ENCODE results near the gene MYZAP. TPM values are rescaled to one million over a fixed set of nuclear protein-coding genes. Genes with fewer than 3 reads are reported as not detected.
A peak's percentile ranks its signal among the peaks of the same experiment; 100 is the strongest.

The MYZAP gene
- total RNA-seq, 1 donor from 2014 or later, result 1.6 TPM

GRCh38 chr15:57589754-57590153 is 1.9 kb upstream of the MYZAP start:
- DNase-seq (ENCODE audit: low spot score in 2 of 2), result no peak
- FAIRE-seq, result no peak

DNA sequence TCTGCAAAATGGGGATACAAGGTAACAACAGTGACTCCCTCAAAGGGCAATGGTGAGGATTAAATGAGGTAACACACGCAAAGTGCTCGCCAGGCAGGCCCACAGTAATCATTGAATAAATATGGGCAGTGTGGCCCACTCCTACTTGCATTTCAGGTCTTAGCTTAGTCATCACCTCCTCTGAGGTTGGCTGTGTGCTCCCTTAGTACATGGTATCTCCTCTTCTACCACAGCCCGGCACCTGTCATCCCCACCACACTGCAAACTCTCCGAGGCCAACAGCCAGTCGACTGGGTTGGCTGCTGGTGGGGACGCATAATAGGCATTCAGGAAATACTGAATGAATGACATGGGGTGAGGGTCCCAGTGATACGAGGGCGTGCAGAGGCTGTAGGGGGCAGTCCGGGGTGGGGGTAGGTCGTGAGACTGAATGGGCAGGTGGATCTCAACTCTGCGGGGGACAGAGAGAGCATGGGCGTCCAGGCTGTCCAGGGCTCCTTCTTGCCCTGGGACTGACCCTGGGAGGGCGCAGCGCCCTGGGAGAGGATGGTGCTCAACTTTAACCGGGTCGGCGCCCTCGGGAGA is 375 bp upstream of the MYZAP start:
- no peak for DNase-seq (ENCODE audit: low spot score in 2 of 2)
- no peak for FAIRE-seq

DNA sequence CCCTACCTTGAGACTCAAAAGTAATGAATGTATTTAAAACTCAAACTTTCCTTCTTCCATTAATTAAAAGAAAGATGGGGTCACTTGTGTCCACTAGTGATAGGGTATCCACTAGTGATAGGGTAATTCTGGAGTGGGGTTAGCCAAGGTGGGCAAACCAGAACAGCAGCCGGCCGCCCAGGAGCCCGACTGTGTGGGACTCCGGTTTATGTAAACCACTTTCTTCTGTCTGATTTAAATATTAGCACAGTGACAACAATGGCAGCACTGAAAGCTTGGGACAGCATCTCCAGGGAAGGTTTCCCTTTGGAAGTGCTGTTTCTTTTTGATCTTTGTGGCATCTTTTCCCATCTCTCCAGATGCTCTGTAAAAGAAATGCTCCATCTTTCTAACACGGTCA is 722 bp downstream of the MYZAP start:
- FAIRE-seq (no peak), DNase-seq (ENCODE audit: low spot score in 2 of 2) (no peak)

GRCh38 chr15:57592836-57593420 is 1.2 kb downstream of the MYZAP start:
- FAIRE-seq (no peak), DNase-seq (ENCODE audit: low spot score in 2 of 2) (no peak)

DNA sequence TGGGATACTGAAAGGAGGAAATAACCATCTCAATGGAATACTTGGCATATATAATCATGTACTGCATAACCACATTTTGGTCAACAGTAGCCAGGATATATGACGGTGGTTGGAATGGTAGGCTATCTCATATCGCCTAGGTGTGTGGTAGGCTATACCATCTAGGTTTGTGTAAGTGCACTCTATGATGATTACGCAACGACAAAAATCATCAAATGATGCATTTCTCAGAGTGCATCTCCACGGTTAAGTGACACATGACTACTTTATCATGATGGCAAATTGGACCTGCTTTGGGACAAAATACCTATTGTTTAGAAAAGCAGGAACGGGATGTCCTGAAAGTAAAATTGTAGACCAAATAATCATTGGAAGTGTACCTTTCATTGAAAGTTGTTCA is 2.8 kb downstream of the MYZAP start:
- no peak for FAIRE-seq
- no peak for DNase-seq (ENCODE audit: low spot score in 2 of 2)

DNA sequence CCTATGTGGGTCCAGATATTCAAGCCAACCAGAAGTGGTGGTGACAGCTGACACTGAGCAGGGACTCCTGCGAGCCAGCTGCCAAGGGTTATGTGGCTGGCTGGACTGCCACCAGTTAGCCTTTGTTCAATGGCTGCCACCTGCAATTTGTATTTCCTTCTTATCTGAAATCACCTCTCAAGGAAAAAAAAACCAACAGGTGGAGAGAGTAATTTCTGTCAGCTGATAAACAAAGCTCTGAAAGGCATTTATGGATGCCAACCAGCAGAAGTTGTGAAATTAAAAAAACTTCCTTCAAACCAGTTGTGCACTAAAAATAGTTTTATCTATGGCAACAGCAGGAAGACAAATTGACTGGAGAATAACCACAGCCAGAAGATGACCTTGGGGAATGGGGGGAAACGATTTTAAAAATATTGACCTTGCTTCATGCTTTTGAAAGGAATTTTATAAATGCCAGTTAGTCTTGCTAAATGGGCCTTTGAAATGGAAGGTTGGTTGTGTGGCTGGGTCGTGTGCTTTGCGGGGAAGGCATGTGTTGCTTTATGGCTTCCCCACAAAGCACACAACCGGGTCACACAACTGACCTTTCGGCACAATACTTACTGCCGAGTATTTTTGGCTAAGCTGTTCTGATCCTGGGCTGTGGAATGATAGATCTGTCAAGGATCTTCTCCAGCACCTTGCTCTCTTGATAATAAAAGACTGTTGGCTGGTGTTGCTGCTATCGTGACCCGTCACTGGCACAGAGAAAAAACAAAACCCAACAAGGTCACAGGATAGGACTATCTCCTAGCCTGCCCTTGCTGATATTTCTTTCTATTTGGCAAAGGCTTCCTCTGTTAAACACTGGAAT is 3.5 kb downstream of the MYZAP start:
- FAIRE-seq (no peak), DNase-seq (ENCODE audit: low spot score in 2 of 2) (no peak)

GRCh38 chr15:57596301-57596855 is 4.7 kb downstream of the MYZAP start:
- FAIRE-seq (no peak), DNase-seq (ENCODE audit: low spot score in 2 of 2) (no peak)

GRCh38 chr15:57596978-57597377 is 5.3 kb downstream of the MYZAP start:
- DNase-seq (ENCODE audit: low spot score in 2 of 2) (no peak), FAIRE-seq (no peak)

DNA sequence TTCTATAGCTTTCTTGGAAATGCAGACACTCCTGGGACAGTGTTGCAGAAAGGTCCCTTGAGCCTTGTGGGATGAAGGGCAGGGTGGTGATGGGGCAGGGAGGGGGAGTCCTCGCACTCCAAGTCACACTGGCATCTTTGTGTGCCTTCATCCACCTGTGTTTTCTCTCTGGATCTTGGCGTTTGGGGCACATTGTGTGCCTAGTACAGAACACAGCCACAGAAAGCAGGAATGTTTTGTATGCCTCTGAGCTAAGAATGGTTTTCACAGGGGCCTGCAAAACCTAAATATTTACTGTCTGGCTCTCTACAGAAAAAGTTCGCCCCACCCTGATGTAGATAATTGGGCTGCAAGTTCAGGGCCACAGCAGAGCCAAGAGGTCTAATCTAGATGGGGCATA is 5.7 kb downstream of the MYZAP start:
- DNase-seq (ENCODE audit: low spot score in 2 of 2) (no peak), FAIRE-seq (no peak)

DNA sequence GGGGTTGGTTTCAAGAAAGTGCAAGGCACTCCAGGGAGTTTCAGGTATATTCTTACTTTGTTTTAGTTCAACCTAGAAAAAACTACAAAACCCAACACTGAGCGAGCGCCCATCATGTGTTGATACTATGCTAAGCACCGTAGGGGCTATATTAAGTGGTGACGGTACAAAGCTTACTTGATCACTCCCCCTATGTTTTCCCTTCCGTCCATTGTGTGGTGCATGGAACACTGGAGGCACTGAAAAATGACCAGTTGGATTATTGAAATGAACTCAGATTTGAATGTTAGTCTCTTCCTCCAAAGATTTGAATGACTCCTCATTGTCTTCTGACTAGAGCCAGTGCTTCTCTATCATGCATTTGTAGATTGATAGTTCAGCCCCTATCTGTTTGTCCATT is 6.6 kb downstream of the MYZAP start:
- FAIRE-seq, result no peak
- DNase-seq (ENCODE audit: low spot score in 2 of 2), result no peak

DNA sequence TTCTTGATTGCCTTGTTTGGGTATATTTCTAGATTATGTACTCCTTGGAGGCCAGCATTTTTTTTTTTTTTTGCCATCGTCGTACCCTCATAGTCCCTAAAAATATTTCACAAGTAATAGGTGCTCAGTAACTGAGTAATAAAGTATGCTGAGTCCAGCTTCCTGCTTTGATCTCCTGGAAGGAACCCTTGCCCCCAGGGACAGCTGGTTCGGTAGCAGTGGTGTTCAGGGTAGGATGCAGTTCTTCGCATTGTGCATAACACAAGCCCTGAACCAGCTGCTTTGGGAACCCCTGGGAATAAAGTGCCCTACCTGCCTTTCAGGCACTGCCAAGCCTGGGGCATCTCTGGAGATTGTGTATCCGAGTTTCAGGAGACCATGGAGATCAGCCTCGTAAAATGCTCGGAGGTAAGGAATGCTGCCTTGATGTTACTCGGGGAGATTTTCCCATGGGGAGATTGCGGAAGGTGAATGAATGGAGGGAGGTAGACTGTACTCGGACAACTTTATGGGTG is 7.6 kb downstream of the MYZAP start:
- DNase-seq (ENCODE audit: low spot score in 2 of 2), result no peak
- no peak for FAIRE-seq

GRCh38 chr15:57600197-57600596 is 8.5 kb downstream of the MYZAP start:
- no peak for FAIRE-seq

GRCh38 chr15:57604507-57604906 is 12.8 kb downstream of the MYZAP start:
- DNase-seq (ENCODE audit: low spot score in 2 of 2) (no peak), FAIRE-seq (no peak)

More at GRCh38 chr15:57600197-57600596, 8.5 kb downstream of the MYZAP start:
- DNase-seq (ENCODE audit: low spot score in 2 of 2), result no peak

- no peak for DNase-seq (ENCODE audit: low spot score in 2 of 2)
- FAIRE-seq, result no peak
Observed at GRCh38 chr15:57605491-57605890, 13.8 kb downstream of the MYZAP start.

DNA sequence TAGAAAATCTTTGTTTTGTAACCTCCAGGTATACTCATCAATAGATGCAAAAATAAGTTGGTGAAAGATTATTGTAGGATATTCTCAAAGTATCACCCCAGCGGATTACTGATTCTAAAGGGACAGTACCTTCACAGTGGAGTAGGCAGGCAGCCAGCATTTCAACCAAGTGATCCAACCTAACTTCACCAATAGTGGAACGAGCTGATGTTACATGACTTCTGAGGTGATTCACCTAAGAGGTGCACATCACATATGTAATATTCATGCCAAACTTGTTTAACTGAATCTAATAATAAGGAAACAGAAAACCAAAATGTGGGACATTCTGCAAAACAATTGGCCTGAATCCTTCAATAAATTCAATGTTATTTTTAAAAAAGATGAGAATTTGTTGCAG is 14.3 kb downstream of the MYZAP start:
- FAIRE-seq, result no peak
- DNase-seq (ENCODE audit: low spot score in 2 of 2), result no peak

- DNase-seq (ENCODE audit: low spot score in 2 of 2) (no peak), FAIRE-seq (no peak)
Observed at GRCh38 chr15:57606816-57607215, 15.1 kb downstream of the MYZAP start.

DNA sequence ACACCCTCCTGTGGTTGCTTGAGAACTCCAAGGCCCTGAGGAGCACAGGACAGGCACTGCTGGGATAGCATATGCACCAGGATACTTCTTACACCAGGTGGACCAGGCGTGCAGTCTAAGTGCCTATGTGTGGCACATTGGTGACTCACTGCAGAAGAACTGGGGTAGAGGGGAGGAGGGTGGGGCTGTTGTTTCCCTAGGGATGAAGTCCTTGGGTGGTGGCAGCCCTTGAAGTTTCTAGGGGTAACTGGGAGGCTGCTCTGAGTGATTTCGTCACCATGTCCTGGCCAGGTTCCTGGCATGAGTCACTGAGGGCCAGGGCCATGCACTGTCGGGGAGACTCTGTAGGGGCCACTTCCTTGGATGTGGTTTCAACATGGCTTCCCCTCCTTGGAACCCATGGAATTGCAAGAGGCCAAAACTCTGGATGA is 15.9 kb downstream of the MYZAP start:
- FAIRE-seq (no peak), DNase-seq (ENCODE audit: low spot score in 2 of 2) (no peak)

GRCh38 chr15:57609805-57610529 is 18.3 kb downstream of the MYZAP start:
- DNase-seq (ENCODE audit: low spot score in 2 of 2) (peak in 1 of 2 donors; percentile 18), FAIRE-seq (no peak)

- no peak for FAIRE-seq
- DNase-seq (ENCODE audit: low spot score in 2 of 2), result no peak
Observed at GRCh38 chr15:57611123-57611522, 19.4 kb downstream of the MYZAP start.

GRCh38 chr15:57611938-57612337 is 20.2 kb downstream of the MYZAP start:
- no peak for FAIRE-seq
- no peak for DNase-seq (ENCODE audit: low spot score in 2 of 2)

GRCh38 chr15:57614241-57614640 is 22.5 kb downstream of the MYZAP start:
- DNase-seq (ENCODE audit: low spot score in 2 of 2) (no peak), FAIRE-seq (no peak)

Data from frontal cortex (tissue), 4 donors.